ENCODE results near the gene COL5A1.
A peak's percentile ranks its signal among the peaks of the same experiment; 100 is the strongest.
"Not testable (repeated sequence)": the region's sequence is repeated elsewhere in the genome, so short reads cannot be mapped to it uniquely, and the experiment has no call there.

Gene COL5A1

GRCh38 chr9:134640506-134641172, 964 bp upstream of the COL5A1 start:
- DNase-seq (ENCODE audit: low spot score), result no peak

- DNase-seq (ENCODE audit: low spot score), result no peak
Observed at GRCh38 chr9:134641990-134642384, 384 bp downstream of the COL5A1 start.

DNA sequence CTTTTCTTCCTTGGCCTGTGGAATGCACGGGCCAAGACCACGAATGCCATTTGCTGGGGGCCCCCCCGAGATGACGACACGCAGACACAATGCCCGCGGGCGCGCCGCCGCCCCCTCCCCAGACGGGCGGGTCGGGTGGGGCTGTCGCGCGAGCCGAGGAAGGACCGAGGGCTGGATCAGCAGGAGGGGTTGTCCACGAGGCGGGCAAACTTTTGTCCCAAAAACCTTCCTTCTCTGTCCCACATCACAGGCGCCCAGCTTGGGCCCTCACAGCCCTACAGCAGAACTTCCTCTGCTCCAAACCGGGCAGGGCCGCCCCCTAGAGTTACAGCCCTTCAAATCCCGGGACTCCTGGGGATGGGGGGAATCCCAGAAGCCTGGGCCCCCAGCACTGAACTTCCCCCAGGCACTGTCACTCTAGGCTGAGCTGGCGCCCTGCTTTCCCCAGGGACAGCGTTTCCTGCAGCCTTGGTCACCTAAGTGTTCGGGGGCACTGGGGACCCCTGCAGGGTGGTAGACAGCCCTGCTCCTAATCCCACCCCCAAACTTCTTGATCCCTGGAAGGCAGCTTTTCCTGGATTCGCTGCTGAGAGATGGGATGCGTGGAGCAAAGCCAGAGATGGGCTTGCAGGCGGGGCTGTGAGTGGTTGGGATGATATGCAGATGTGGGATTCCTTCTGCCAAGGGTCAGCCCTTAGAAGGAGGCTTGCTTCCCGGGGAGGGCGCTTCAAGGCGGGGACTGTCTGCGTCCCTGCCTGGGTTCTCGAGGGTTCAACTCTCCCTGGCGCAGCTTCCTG, 980 bp downstream of the COL5A1 start:
- DNase-seq (ENCODE audit: low spot score), result no peak

GRCh38 chr9:134643222-134643671, 1.6 kb downstream of the COL5A1 start:
- DNase-seq (ENCODE audit: low spot score), result no peak

GRCh38 chr9:134644401-134644724, 2.8 kb downstream of the COL5A1 start:
- DNase-seq (ENCODE audit: low spot score), result not testable (repeated sequence)

DNA sequence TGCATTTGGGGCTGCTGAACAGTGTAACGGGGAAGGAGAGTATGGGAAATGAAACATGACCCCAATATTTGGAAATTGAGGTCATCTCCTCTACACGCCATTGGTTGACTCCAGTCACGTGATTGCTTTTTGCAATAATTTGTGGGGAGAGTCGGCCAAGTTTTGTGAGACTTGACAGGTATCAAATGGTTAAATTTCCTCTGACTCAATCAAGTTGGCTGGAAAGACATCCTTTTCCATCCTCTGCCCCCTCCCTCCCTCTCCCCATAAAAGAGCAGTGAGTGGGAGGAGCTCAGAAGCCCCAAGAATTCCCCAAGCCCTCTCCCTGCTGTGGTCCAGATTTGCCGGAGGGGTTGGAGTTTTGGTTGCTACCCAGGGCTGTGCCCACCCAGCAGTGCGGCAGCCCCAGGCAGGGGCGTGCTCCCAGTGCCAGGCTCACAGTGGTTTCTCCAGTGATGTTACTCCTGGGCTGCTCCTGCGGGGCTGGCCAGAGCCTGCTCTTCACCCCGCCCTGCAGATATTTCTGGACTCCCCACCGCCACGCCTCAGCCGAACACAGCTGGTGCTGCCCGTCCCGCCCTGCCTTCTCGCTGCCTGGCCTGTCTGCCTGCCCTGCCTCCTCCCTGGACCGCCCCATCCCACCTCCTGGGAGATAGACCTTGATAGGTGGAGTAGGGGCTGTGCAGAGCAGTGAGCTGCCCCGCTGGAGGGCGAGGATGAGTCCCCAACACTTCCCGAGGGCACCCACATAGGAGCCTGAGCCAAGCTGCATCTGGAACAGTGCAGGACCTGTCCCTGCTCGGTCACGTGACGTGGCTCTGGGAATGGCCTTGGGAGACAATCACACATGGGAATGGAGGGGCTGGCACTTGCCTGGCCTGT, 3.4 kb downstream of the COL5A1 start:
- DNase-seq (ENCODE audit: low spot score), result no peak

DNA sequence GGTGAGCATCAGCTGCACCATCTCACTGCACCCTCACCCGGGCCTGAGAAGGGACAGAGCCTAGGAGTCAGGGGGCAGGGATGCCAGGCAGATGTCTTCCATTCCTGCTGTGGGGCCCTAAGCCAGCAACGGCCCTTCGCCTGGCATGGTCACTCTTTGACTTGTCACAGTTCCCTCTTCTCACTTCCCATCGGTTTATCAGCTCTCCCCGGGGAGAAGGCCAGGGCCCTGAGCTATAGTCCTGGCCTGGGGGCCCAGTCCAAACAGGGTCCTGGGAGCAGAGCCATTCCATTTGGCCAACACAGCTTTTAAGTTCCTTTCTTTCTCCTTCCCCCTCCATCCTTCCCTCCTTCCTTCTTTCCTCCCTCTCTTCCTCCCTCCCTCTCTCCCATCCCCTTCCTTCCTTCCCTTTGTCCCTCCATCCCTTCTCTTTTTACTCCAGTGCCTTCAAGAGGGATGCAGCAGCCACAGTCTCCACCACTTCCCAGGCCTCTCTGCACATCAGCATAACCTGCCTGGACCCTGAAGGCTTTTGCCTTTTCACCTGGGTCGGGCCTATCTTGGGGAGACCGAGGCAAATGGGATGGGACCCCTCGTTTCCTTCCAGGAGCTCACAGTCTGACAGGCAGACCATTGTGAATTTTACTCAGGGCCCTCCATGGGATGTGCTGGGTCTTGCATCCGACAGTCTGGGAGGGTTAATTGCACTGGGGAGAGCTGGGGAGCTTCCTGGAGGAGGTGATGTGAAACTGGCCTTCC, 4.2 kb downstream of the COL5A1 start:
- no peak for DNase-seq (ENCODE audit: low spot score)

DNA sequence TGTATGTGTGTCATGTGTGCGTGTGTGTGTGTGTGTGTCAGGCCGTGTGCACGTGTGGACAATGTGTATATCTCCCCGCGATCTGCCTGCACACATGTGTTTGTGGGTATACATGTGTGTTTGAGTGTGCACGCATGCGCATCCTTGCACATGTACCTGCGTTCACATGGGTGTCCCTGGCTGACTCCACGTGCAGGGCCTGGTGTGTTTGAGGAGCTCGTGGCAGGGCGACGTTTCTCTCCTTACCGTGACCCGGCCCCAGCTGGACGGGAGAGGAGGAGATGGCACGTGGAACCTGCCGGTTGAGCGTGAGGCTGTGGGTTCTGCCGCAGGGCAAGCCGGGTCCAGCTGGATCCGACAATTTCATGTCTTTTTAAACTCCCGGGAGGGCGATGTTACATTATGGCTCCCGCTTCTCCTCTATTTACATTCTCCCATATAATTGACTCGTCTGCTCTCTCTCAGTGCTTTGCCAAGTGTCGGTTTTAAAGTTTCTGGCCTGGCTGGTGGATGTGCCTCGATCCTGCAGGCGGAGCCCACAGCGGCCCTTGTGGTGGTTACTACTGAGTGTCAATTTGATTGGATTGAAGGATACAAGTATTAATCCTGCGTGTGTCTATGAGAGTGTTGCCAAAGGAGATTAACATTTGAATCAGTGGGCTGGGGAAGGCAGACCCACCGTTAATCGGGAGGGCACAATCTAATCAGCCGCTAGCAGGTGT, 5.9 kb downstream of the COL5A1 start:
- DNase-seq (ENCODE audit: low spot score), result no peak

DNA sequence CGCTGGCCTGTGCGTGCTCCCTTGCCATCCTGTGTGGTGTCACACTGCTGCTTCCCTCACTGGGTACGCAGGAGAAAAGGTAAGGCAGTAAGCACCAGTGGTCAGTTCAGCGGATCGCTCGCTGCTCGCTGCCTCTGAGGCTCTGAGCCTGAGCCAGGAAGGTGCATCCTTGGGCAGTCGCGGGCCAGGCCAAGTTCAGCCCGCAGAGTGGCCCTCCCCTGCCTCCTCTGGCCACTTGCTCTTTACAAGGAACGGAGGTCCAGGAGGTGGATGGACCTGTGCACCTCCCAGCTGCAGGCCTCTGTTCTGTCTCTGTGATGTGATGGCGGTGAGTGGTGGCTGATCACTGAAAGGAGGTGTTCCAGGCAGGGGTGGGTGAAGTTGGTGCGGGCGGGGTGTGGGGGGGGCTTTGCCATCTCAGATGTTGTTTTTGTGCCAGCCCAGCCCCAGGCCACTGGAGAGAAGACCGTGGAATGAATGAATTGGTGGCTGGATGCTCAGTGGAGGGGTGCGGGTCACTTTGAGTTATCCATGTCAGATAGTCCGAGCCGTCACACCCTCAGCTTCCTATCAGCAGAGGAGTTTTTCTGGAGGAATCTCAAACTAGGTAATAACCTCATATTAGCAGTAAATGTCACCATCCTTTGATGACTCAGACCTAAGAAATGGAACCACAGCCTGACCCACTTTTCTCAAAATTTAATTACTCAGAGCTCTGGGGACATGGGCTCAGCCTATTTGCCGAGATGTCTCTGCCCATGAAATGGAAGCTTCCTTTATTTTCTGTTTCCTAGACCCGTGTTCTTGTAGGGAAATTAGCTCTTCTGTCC, 7.3 kb downstream of the COL5A1 start:
- no peak for DNase-seq (ENCODE audit: low spot score)

DNA sequence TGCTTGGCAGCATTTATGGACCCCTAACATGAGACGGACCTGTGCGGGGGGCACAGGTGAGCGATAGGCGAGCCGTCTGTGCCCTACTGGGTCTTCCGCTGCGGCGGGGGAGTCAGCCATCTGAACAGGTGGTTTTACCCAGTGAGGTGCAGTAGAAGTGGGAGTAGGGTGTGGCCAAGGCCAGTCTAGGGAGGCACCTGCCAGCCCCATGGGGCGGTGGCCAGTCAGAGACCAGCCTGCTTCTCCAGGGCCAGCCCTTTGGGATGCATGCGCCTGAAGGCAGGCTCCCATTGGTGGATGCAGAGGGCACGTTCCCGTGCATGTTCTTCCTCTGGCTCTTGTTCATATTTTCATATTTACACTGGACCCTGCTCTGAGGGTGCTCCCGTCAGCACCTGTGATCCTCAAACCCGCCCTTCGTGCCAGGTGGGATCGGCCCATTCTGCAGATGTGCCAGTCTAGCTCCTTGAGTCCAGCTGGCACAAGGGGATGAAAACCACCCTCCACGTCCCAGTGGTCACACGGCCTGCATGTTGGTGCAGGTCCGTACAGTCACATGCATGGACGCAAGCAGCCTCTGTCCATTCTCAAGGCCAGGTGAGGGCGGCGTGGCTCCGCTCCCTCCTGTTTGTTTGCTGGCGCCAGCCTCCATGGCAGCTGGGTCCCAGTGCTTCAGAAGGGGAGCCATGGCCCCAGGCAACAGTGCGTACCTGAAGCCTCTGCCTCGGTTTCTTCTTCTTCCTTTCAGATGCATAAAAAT, 9.0 kb downstream of the COL5A1 start:
- DNase-seq (ENCODE audit: low spot score), result no peak

DNA sequence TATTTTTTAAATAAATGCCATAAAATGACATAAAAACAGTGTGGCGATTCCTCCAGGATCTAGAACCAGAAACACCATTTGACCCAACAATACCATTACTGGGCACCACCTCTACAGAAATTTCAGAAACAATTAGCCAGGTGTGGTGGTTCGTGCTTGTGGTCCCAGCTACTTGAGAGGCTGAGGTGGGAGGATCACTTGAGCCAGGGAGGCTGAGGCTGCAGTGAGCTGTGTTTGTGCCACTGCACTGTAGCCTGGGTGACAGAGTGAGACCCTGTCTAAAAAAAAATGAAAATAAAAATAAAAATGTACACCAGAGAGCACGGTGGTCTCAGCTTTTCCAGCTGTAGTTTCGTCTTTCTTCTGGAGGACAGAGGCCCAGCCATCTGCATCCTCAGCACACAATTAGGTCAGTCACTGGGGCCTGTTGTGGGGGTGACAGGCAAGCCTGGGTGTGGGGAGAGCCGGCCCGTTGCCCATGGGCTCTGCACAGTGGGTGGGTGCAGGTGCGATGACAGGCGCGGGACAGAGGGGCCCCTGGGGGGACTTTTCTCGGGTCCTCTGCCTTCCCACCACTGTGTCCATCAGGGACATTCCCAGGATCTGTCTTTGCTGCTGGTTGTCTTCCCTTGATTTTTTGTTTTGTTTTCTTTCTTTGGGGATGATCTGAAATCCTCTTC, 9.8 kb downstream of the COL5A1 start:
- DNase-seq (ENCODE audit: low spot score), result no peak

- DNase-seq (ENCODE audit: low spot score), result no peak
Observed at GRCh38 chr9:134652291-134653225, 11.0 kb downstream of the COL5A1 start.

DNA sequence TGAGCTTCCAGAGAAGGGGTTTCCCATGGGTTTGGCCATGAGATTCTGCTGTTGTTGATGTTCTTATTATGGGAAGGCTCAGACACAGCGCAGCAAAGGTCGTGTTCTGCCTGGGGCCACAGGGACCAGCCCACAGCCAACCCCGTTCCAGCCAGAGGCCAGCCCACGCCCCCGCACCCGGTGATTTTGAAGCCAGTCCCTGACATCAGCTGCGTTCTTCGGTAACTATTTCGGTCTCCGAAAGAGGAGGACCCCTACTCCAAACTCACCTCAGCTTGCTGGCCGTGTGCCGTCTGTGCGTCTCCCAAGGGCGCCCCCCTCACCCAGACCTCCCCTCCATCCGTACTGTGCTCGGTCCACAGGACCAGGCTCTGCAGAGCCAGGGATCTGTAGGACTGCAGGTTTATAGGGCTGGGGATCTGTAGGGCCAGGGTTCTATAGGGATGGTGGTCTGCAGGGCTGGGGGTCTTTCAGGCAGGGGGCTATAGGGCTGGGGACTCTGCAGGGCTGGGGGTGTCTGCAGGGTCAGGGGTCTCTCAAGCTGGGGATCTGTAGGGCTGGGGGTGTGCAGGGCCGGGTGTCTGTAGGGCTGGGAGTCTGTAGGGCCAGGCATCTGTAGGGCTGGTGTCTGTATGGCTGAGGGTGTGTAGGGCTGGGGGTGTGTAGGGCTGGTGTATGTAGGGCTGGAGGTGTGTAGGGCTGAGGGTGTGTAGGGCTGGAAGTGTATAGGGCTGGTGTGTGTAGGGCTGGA, 11.8 kb downstream of the COL5A1 start:
- no peak for DNase-seq (ENCODE audit: low spot score)

GRCh38 chr9:134655101-134655500, 13.5 kb downstream of the COL5A1 start:
- DNase-seq (ENCODE audit: low spot score), result peak; percentile 19

GRCh38 chr9:134655586-134656333, 14.2 kb downstream of the COL5A1 start:
- DNase-seq (ENCODE audit: low spot score), result peak; percentile 23

GRCh38 chr9:134656334-134657006, 14.9 kb downstream of the COL5A1 start:
- DNase-seq (ENCODE audit: low spot score), result peak; percentile 20
